NT2/D1 (cell line): Measurements from ENCODE around the gene DYDC2.
"Not testable (repeated sequence)": the region's sequence is repeated elsewhere in the genome, so short reads cannot be mapped to it uniquely, and the experiment has no call there.

Experiments
- DNase-seq: peaks from one replicate; pipeline ENCODE4 v3.0.0-alpha.2; 2011; ENCODE audit warnings: low read depth, low spot score
- H3K27me3 ChIP-seq: 2 replicates; pipeline ENCODE4 v1.6.0; 2011; ENCODE audit warnings: mild to moderate bottlenecking; ENCODE audit not compliant: insufficient read length, insufficient read depth
- H3K36me3 ChIP-seq: 2 replicates; pipeline ENCODE4 v1.6.1; 2011; ENCODE audit warnings: mild to moderate bottlenecking, low read length, mixed read lengths; ENCODE audit not compliant: insufficient read depth, insufficient read length
- H3K4me1 ChIP-seq: 2 replicates; pipeline ENCODE4 v1.5.1; 2011; ENCODE audit not compliant: insufficient read depth, insufficient read length
- H3K4me3 ChIP-seq: 2 replicates; pipeline ENCODE4 v1.5.1; 2011; ENCODE audit warnings: low read depth; ENCODE audit not compliant: insufficient read length
- H3K9ac ChIP-seq: 2 replicates; pipeline ENCODE4 v1.6.0; 2011; ENCODE audit warnings: low read depth; ENCODE audit not compliant: insufficient read length
- H3K9me3 ChIP-seq: 2 replicates; pipeline ENCODE4 v1.5.1; 2011; ENCODE audit warnings: mild to moderate bottlenecking, low read length; ENCODE audit not compliant: insufficient read depth
- SUZ12 ChIP-seq: IDR thresholded peaks from 2 replicates; pipeline ENCODE4 v1.6.1; 2011; ENCODE audit not compliant: insufficient read length, insufficient read depth; ENCODE audit errors: extremely low read depth
- YY1 ChIP-seq: IDR thresholded peaks from 2 replicates; pipeline ENCODE4 v1.6.1; 2011; ENCODE audit not compliant: insufficient read length, insufficient read depth
- ZNF274 ChIP-seq: IDR thresholded peaks from 2 replicates; pipeline ENCODE4 v1.6.1; 2011; ENCODE audit warnings: mild to moderate bottlenecking, low read depth, low read length

The DYDC2 gene

GRCh38 chr10:80413271-80413996 lies 56.9 kb downstream of the DYDC2 start:
- TF ChIP-seq YY1 = no peak
- H3K36me3 ChIP-seq = peaks cover 7% of the 10 kb centered on the region
- H3K9me3 ChIP-seq = no peaks in the 10 kb centered on the region
- peaks cover 3% of the 10 kb centered on the region for H3K27me3 ChIP-seq
- H3K9ac ChIP-seq = no peak overlapping the region
- peaks cover 15% of the 10 kb centered on the region for H3K4me1 ChIP-seq
- H3K4me3 ChIP-seq = no peak overlapping the region
- DNase-seq = no peak

- H3K4me1 ChIP-seq = peaks cover 19% of the 10 kb centered on the region
- DNase-seq = no peak
These were observed 57.7 kb downstream of the DYDC2 start for GRCh38 chr10:80414142-80414895.

GRCh38 chr10:80415734-80416478 lies 59.3 kb downstream of the DYDC2 start:
- no peaks in the 10 kb centered on the region for H3K9me3 ChIP-seq
- H3K4me1 ChIP-seq = peaks cover 19% of the 10 kb centered on the region
- peaks cover 5% of the 10 kb centered on the region for H3K36me3 ChIP-seq
- TF ChIP-seq ZNF274 = no peak
- TF ChIP-seq YY1 = no peak
- TF ChIP-seq SUZ12 = no peak
- H3K27me3 ChIP-seq = no peaks in the 10 kb centered on the region
- DNase-seq = no peak
- no peak overlapping the region for H3K9ac ChIP-seq
- H3K4me3 ChIP-seq = no peak overlapping the region

More at GRCh38 chr10:80414142-80414895, 57.7 kb downstream of the DYDC2 start:
- peaks cover 7% of the 10 kb centered on the region for H3K36me3 ChIP-seq
- no peaks in the 10 kb centered on the region for H3K9me3 ChIP-seq
- no peak overlapping the region for H3K9ac ChIP-seq
- no peak overlapping the region for H3K4me3 ChIP-seq
- no peak for TF ChIP-seq SUZ12
- TF ChIP-seq ZNF274 = no peak
- no peak for TF ChIP-seq YY1
- no peaks in the 10 kb centered on the region for H3K27me3 ChIP-seq

GRCh38 chr10:80416479-80417098 lies 60.0 kb downstream of the DYDC2 start:
- DNase-seq = no peak
- Histone ChIP-seq H3K9me3 (no peaks in the 10 kb centered on the region), H3K36me3 (peaks cover 12% of the 10 kb centered on the region), H3K4me3 (no peak overlapping the region), H3K27me3 (no peaks in the 10 kb centered on the region), H3K9ac (no peak overlapping the region), H3K4me1 (peaks cover 19% of the 10 kb centered on the region)
- no peak for TF ChIP-seq ZNF274
- TF ChIP-seq YY1 = no peak
- no peak for TF ChIP-seq SUZ12

GRCh38 chr10:80417256-80417655 lies 60.7 kb downstream of the DYDC2 start:
- Histone ChIP-seq H3K4me1 (peaks cover 19% of the 10 kb centered on the region), H3K36me3 (peaks cover 18% of the 10 kb centered on the region)
- DNase-seq, H3K4me3 ChIP-seq, H3K9ac ChIP-seq, H3K9me3 ChIP-seq, H3K27me3 ChIP-seq: not testable (repeated sequence)
